Endothelial cell of hepatic sinusoid (primary cell): Measurements from ENCODE around the gene RPP21.

ENCODE experiments used
- in situ Hi-C: cut with HindIII; loops from 2 replicates; pipeline ENCODE4 v1.10.0; 2017; ENCODE audit warnings: low sequenced_read_pairs

RPP21 gene

DNA sequence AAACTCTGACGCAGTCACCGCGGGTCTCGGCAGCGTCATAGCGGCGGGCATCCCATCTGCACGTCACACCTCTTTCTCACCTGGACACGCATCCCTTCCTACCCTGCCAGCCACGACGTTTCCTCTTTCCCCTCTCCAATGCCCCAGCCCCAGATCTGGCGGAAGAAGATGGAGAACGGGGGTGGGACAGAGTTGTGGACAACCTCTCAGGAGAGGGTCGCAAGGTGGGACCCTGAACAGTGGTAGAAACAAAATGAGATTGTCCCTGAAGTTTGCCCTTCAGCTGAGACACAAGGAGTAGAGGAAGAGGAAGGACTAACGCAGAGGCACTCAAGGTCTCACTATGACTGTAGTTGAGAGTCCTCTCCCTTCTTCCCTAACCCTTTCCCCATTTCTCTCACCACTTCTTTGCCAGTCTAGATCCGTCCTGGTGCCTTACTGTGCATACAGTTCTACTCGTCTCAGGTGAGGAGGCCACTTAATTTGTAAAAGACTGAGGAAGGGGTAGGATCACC lies 17.7 kb upstream of the RPP21 start:
- in situ Hi-C loops: loop anchor here (5.0 kb wide), 1 partner anchor 60 kb away; no protein-coding TSS in a partner anchor

- in situ Hi-C loops: loop anchor here (5.0 kb wide), 1 partner anchor 61 kb away; no protein-coding TSS in a partner anchor
These were observed 16.6 kb upstream of the RPP21 start for GRCh38 chr6:30328397-30328796.

DNA sequence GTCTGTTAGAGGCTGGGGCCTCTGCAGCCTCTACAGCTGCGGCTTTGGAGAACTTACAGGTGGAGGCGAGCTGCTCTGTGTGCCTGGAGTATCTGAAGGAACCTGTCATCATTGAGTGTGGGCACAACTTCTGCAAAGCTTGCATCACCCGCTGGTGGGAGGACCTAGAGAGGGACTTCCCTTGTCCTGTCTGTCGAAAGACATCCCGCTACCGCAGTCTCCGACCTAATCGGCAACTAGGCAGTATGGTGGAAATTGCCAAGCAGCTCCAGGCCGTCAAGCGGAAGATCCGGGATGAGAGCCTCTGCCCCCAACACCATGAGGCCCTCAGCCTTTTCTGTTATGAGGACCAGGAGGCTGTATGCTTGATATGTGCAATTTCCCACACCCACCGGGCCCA lies 15.6 kb upstream of the RPP21 start:
- in situ Hi-C loops: loop anchor here (5.0 kb wide), 1 partner anchor 62 kb away; no protein-coding TSS in a partner anchor

DNA sequence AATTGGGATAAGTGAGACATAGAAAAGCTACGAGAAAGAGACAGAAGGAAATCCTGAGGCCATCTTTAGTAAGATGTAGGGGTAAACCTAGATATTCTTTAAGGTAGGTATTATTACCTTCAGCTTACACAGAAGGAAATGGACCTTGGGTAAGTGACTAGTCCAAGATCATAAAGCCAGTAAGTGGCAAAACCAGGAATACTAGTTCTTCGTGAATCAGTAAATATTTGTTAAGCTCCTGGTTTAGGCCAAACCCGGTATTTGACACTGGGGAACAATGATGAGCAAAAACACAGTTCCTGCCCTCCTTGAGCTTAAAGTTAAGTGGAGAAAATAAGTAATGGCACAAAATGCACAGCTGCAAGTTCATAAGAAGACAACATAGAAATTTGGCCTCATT lies 13.0 kb upstream of the RPP21 start:
- in situ Hi-C loops: no loop called here

DNA sequence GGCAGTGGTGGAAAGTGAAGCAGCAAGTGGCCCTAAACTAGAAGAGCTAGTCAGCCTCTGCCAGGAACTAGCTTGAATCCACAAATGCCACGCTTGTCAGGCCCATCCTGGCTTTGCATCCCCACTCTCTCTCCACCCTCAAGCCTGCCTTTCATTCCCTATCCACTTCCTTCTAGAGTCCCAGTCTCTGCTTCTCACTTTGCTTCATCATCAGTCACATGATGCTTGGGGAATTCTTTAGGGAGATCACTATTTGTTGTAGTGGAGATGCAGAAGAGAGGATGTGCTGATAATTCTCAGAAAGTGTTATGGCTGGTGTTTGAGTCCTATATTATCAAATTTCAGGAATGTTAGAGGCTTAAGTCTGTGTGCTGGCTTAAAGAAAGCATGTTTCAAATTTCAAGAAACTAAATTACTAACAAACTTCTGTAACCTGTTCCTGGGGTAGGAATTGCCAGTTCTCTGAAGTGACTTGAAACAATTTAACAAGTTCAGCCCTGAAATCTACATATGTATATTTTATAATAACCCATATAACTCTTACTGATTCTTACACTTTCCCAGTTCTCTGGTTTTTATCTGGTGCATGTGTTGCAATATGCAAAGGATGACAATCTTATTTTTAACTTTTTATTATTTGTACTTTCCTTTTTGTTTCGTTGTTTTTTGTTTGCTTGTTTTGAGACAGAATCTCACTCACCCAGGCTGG lies 10.7 kb upstream of the RPP21 start:
- in situ Hi-C loops: no loop called here

GRCh38 chr6:30340589-30341054 lies 4.3 kb upstream of the RPP21 start:
- in situ Hi-C loops: no loop called here

DNA sequence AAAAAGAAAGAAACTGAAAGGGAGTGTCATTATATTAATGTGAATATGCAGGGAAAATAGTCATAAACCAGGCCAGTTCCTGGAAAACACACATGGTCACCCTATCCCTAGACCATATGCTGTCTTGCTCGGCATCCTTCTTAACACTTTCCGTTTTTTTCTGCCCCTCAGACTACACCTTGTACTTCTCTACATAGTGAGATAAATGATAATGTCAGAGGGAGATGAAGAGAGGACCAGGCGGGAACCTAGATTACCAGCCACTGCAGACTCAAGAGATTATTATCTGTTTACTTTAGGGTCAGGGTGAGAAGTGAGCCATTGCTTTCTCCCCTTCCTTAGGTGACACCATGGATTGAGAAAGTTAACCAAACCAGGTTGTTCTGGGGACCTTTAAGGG lies 3.7 kb upstream of the RPP21 start:
- in situ Hi-C loops: no loop called here

GRCh38 chr6:30341728-30342127 lies 3.2 kb upstream of the RPP21 start:
- in situ Hi-C loops: no loop called here

DNA sequence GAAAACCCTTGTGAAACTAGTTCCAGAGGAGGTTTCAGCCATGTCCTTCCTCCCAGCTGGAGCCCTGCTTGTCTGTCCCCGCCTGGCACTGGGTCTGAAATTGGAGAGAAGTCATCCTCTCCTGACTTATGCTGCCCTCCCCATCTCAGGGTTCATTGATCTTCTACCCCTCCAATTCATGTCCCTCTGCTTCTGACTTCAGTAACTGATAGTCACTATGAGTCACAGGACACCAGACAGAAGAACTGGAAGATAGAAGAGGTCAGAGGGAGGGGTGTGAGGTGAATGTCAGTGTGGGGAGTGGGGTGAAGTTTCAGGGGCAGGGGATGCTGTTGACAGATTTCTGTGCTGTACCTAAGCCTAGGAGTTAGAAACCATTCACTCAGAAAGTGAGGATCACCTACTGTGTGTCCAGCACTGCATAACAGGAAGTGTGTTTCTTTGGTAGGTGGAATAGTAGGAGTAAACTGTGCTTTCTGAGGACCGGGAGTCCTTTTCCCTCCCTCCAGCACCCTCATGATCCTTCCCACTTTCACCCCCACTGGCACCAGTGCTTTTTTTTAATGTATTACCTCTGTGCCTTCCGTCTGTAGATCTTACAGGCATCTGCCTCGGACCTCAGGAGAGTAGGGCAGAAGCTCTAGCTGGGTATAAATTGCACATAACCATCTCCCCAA lies 627 bp upstream of the RPP21 start:
- in situ Hi-C loops: no loop called here

DNA sequence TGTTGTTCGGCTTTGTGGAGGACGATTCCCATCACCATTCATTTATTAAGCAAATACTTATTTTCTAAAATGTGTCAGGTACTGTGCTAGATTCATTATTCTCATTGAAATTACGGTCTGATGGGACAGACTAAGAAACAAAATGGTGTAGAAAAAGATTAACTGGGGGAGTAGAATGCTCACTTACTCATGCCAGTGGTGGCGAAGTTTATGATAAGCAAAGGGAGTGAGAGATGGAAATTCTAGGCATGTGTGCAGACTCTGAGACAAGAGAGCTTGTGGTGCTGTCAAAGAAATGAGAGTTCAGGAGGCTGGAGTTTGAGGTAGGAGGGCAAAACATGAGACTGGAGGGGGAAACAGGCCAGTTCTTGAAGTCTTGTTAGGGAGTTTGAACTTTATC lies 896 bp downstream of the RPP21 start:
- in situ Hi-C loops: no loop called here

GRCh38 chr6:30348957-30349356 lies 4.0 kb downstream of the RPP21 start:
- in situ Hi-C loops: no loop called here

- in situ Hi-C loops: no loop called here
These were observed 4.6 kb downstream of the RPP21 start for GRCh38 chr6:30349421-30350177.

GRCh38 chr6:30350524-30350923 lies 5.6 kb downstream of the RPP21 start:
- in situ Hi-C loops: no loop called here

DNA sequence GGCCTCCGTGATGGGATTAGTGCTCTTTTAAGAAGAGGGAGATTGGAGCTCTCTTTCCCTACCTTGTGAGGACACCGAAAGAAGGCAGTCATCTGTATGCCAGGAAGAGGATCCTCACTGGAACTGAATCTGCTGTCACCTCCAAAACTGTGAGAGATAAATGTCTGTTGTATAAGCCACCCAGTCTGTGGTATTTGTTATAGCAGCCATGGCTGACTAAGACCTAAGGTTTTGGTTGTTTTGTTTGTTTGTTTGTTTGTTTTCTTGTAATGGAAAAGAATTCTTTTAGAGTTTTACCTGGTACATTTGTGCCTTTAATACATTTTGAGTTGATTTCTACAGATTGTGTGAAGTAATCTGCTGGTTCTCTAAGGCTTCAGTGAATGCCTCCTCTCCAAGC lies 7.6 kb downstream of the RPP21 start:
- in situ Hi-C loops: no loop called here

GRCh38 chr6:30355281-30355680 lies 10.3 kb downstream of the RPP21 start:
- in situ Hi-C loops: no loop called here

- in situ Hi-C loops: no loop called here
These were observed 11.6 kb downstream of the RPP21 start for GRCh38 chr6:30356536-30356935.

GRCh38 chr6:30357678-30358540 lies 13.0 kb downstream of the RPP21 start:
- in situ Hi-C loops: no loop called here

DNA sequence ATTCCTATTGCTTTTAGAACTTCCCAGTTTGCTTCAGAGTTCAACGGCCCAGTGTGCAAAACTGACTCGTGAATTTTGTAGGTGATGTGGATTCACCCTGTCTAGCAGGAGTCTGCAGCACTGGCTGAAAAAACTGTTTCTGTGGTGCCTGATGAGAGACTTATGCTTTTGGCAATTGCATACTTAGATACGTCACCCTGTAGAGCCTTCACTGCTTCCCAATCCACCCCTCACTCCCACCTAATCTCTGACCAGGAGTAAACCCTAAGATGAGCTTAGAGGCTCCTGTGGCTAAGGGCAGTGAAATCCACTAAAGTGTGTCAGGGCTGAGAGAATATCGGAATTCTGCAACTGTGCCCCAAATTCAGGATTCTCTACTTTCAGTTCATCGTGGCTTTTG lies 14.3 kb downstream of the RPP21 start:
- in situ Hi-C loops: no loop called here

- in situ Hi-C loops: no loop called here
These were observed 15.2 kb downstream of the RPP21 start for GRCh38 chr6:30360139-30360538.

GRCh38 chr6:30361661-30362060 lies 16.7 kb downstream of the RPP21 start:
- in situ Hi-C loops: no loop called here
